ENCODE measurements around the gene TRIM47. TPM values are rescaled to one million over a fixed set of nuclear protein-coding genes. Genes with fewer than 3 reads are reported as not detected.

TRIM47 gene
- total RNA-seq, 1 experiment from 2014 or later = 86.7 TPM

GRCh38 chr17:75876190-75876937 lies 2.0 kb downstream of the TRIM47 start:
- Histone ChIP-seq H2AFZ (ENCODE audit: low read depth, low read length, poor library complexity, severe bottlenecking) (no peak overlapping the region), H3K27me3 (ENCODE audit: insufficient read depth, low read length) (no peaks in the 10 kb centered on the region), H4K20me1 (ENCODE audit: insufficient read depth) (no peaks in the 10 kb centered on the region), H3K9me3 (ENCODE audit: control insufficient read depth in 1 of 2, insufficient read depth in 1 of 2, low read depth in 1 of 2, low read length in 2 of 2) (no peaks in the 10 kb centered on the region), H3K79me2 (ENCODE audit: insufficient read depth, low read length) (peaks cover 27% of the 10 kb centered on the region), H3K9me2 (ENCODE audit: insufficient read depth) (no peaks in the 10 kb centered on the region), H3K27ac (ENCODE audit: low read depth, low read length) (peak overlapping the region; percentile 99), H3K4me3 (replicated peaks in 1 of 2; ENCODE audit: low read depth in 1 of 2, low read length in 2 of 2) (peak overlapping the region; percentile 69 to 81), H3K9ac (ENCODE audit: low read length) (peak overlapping the region; percentile 96), H3K36me3 (ENCODE audit: control insufficient read depth in 1 of 2, insufficient read depth in 2 of 2, low read length in 2 of 2) (peaks cover 0 to 4% of the 10 kb centered on the region in 2 experiments; a peak in 1 of 4 replicates), H3K4me2 (ENCODE audit: low read length) (peak overlapping the region; percentile 96), H3K4me1 (ENCODE audit: control insufficient read depth in 1 of 2, insufficient read depth in 2 of 2, low read length in 2 of 2) (peaks cover 58 to 75% of the 10 kb centered on the region in 2 experiments)
- ChIA-PET CTCF (interaction anchor here (0.8 to 6.3 kb wide), 21 partner anchors 11 to 276 kb away, joined by 3 to 57 read pairs (median 4); partner anchors contain the start of genes FBF1, GALK1, MRPL38 and UNK), POLR2A (interaction anchor here (0.7 to 3.2 kb wide), 21 partner anchors 9 to 193 kb away, joined by 3 to 27 read pairs (median 4); partner anchors contain the start of genes MRPL38, TRIM65, UNK and WBP2), RAD21 (ENCODE audit: low non-redundant PET in 1 of 2, low total read pairs in 2 of 2, uncharacterized antibody in 2 of 2, unreplicated experiment in 2 of 2) (interaction anchor here (1.0 to 1.5 kb wide), 3 partner anchors 15 to 21 kb away, joined by 5 to 6 read pairs (median 5); partner anchors contain the start of gene WBP2 (in 2 of the 2))
- ATAC-seq = peak; percentile 55
- TF ChIP-seq RAD21 (IDR thresholded peaks at IDR 0.05; ENCODE audit: low read depth) = no peak
- TF ChIP-seq ZFX (IDR thresholded peaks at IDR 0.05) = peak; percentile 68
- TF ChIP-seq POLR2A (IDR thresholded peaks at IDR 0.05; ENCODE audit: borderline replicate concordance, extremely low read depth, insufficient read depth, insufficient read length) = peak; percentile 53
- TF ChIP-seq ELF1 (IDR thresholded peaks at IDR 0.05; ENCODE audit: borderline replicate concordance, low read depth) = no peak
- TF ChIP-seq TCF7L2 (IDR thresholded peaks at IDR 0.05; ENCODE audit: borderline replicate concordance, extremely low read depth, insufficient read depth, insufficient read length) = peak; percentile 69
- peak in 2 of 3 experiments; percentile 34 to 36; a peak in 4 of 6 replicates for TF ChIP-seq CTCF (IDR thresholded peaks at IDR 0.05 in 2 of 3, conservative IDR thresholded peaks at IDR 0.05 in 1 of 3; ENCODE audit: borderline replicate concordance in 1 of 3, insufficient read depth in 1 of 3, low read depth in 2 of 3, low read length in 2 of 3)
- no peak for TF ChIP-seq ZNF274 (IDR thresholded peaks at IDR 0.05; ENCODE audit: low read depth, low read length)
- TF ChIP-seq YY1 (IDR thresholded peaks at IDR 0.05; ENCODE audit: extremely low read depth, insufficient replicate concordance, low read depth, low read length) = peak; percentile 62
- peak; percentile 68 for TF ChIP-seq POLR2AphosphoS5 (IDR thresholded peaks at IDR 0.05; ENCODE audit: low read depth, low read length)
- no peak for TF ChIP-seq EZH2phosphoT487 (IDR thresholded peaks at IDR 0.05; ENCODE audit: borderline replicate concordance)
- TF ChIP-seq EGR1 (IDR thresholded peaks at IDR 0.05; ENCODE audit: low read depth) = no peak
- no TSS peak for BruUV-seq (replicated peaks)
- intact Hi-C loops (cut with micrococcal nuclease) = loop anchor here (5.0 kb wide), 1 partner anchor 99 kb away; a partner anchor contains a TSS
- peak; percentile 84 for DNase-seq (ENCODE audit: low read depth, low spot score)

Measured in HCT116 (cell line).